HepG2 (cell line): Measurements from ENCODE around the gene ARVCF. TPM values are rescaled to one million over a fixed set of nuclear protein-coding genes. Genes with fewer than 3 reads are reported as not detected.

Experiments
- ETV5 ChIP-seq: IDR thresholded peaks from 2 replicates; pipeline ENCODE4 v1.6.1; 2018; ENCODE audit warnings: missing biosample characterization, missing genetic modification reagents, inconsistent platforms, borderline replicate concordance
- GABPB1 ChIP-seq: IDR thresholded peaks from 2 replicates; pipeline ENCODE4 v1.6.1; 2016; ENCODE audit warnings: mild to moderate bottlenecking, missing genetic modification reagents, moderate library complexity, missing compliant biosample characterization
- HDAC2 ChIP-seq: sonication (generic); formaldehyde crosslinking; IDR thresholded peaks from 2 replicates; pipeline ENCODE4 v1.4.0; 2020; ENCODE audit warnings: missing genetic modification reagents
- NFYB ChIP-seq: sonication (generic); formaldehyde crosslinking; IDR thresholded peaks from 2 replicates; pipeline ENCODE4 v1.4.0; 2020; ENCODE audit warnings: missing genetic modification reagents
- PAF1 ChIP-seq: IDR thresholded peaks from 2 replicates; pipeline ENCODE4 v1.6.1; 2016; ENCODE audit warnings: missing genetic modification reagents, missing compliant biosample characterization
- PCBP2 ChIP-seq: fragments of 200-400 bp; formaldehyde crosslinking; optimal IDR thresholded peaks from 2 replicates; pipeline ENCODE3; 2018; ENCODE audit warnings: low read length, low read depth; ENCODE audit not compliant: poor library complexity, severe bottlenecking
- RXRA ChIP-seq: sonication (generic); formaldehyde crosslinking; IDR thresholded peaks from 2 replicates; pipeline ENCODE4 v1.5.1; 2020; ENCODE audit warnings: missing genetic modification reagents
- ZNF256 ChIP-seq: sonication (generic); formaldehyde crosslinking; conservative IDR thresholded peaks from 2 replicates; pipeline ENCODE4 v1.4.0; 2020; ENCODE audit warnings: missing genetic modification reagents
- ZNF615 ChIP-seq: sonication (generic); formaldehyde crosslinking; IDR thresholded peaks from 2 replicates; pipeline ENCODE4 v1.5.0; 2020; ENCODE audit warnings: mild to moderate bottlenecking, missing genetic modification reagents, borderline replicate concordance
- ZSCAN29 ChIP-seq: sonication (generic); formaldehyde crosslinking; conservative IDR thresholded peaks from 2 replicates; pipeline ENCODE4 v1.4.0; 2020; ENCODE audit warnings: mild to moderate bottlenecking, missing genetic modification reagents
- polyA plus RNA-seq, 8 experiments: library from polyadenylated mRNA; depleted of rRNA in 3 of 8; stranded (reverse) in 7 of 8; unstranded in 1 of 8; fragments of >200 nt; fragmentation: Illumina TruSeq in 4 of 8; extraction: Trizol in 4 of 8; gene quantifications; 2 replicates each; pipeline versions ENCODE4 v1.2.1 to v1.2.3, GENCODE V29; 2011 to 2016; ENCODE audit warnings: low read depth in 4 of 8, missing spikeins in 1 of 8, mixed read lengths in 1 of 8; ENCODE audit not compliant: insufficient read depth in 1 of 8
- total RNA-seq, 5 experiments: library from RNA; depleted of rRNA; stranded (reverse); fragments of >200 nt; fragmentation: Illumina TruSeq; extraction: Trizol; gene quantifications; 2 replicates each; pipeline ENCODE4 v1.2.3, GENCODE V29; 2016; ENCODE audit warnings: low read depth in 1 of 5
- TF ChIP-seq, protein P1 (sequence below): IDR thresholded peaks from 2 replicates; pipeline ENCODE4 v1.4.0; 2020; ENCODE audit warnings: mild to moderate bottlenecking, missing genetic modification reagents
- TF ChIP-seq, protein P2 (sequence below): IDR thresholded peaks from 2 replicates; pipeline ENCODE4 v1.6.1; 2016; ENCODE audit warnings: low read depth, borderline replicate concordance
- TF ChIP-seq, protein P3 (sequence below): sonication (generic); formaldehyde crosslinking; IDR thresholded peaks from 2 replicates; pipeline ENCODE4 v1.5.0; 2020; ENCODE audit warnings: mild to moderate bottlenecking, missing genetic modification reagents, borderline replicate concordance
- TF ChIP-seq, protein P4 (sequence below): sonication (generic); formaldehyde crosslinking; IDR thresholded peaks from 2 replicates; pipeline ENCODE4 v1.4.0; 2020; ENCODE audit warnings: missing genetic modification reagents, mild to moderate bottlenecking, borderline replicate concordance

Gene ARVCF
- total and polyA plus RNA-seq, 2 of the 13 experiments (the other 11 are each of a cell fraction or from before 2014, with no cell fraction given) = 16.4 to 17.7 TPM

DNA sequence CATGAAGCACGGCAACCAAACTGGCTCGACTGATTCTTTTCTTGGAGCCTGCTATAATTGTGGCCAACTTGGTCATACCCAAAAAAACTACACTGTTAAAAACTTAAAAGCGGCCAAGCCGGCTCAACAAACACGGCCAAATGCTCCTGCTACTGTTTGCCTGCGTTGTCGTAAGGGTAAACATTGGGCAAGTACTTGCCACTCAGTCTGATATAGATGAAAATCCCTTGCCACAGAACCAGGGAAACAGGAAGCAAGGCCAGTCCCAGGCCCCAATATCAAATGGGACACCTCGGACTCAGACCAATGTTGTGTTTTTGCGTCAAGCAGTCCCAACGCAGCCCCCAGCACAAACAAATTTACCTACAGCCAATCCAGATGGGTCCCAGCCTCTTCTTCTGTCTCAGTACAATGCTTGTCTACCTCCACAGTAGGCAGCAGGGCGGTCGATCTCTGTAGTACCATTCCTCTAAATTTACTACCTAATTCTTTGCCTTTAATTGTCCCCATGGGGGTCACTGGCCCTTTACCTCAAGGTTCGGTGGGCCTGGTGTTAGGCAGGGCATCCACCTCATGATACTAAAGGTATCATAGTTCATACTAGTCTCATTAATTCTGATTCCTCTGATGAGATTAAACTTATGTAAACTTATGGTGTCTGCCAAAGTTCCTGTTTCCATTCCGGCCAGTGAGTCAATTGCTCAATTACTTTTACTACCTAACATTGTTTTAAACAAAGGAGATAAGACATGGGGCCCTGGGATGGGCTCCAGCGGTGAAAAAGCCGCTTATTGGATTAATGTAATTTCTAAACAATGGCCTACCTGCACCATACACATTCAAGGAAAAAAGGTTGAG, 78.8 kb downstream of the ARVCF start (continued):
- TF ChIP-seq, protein P1, sequence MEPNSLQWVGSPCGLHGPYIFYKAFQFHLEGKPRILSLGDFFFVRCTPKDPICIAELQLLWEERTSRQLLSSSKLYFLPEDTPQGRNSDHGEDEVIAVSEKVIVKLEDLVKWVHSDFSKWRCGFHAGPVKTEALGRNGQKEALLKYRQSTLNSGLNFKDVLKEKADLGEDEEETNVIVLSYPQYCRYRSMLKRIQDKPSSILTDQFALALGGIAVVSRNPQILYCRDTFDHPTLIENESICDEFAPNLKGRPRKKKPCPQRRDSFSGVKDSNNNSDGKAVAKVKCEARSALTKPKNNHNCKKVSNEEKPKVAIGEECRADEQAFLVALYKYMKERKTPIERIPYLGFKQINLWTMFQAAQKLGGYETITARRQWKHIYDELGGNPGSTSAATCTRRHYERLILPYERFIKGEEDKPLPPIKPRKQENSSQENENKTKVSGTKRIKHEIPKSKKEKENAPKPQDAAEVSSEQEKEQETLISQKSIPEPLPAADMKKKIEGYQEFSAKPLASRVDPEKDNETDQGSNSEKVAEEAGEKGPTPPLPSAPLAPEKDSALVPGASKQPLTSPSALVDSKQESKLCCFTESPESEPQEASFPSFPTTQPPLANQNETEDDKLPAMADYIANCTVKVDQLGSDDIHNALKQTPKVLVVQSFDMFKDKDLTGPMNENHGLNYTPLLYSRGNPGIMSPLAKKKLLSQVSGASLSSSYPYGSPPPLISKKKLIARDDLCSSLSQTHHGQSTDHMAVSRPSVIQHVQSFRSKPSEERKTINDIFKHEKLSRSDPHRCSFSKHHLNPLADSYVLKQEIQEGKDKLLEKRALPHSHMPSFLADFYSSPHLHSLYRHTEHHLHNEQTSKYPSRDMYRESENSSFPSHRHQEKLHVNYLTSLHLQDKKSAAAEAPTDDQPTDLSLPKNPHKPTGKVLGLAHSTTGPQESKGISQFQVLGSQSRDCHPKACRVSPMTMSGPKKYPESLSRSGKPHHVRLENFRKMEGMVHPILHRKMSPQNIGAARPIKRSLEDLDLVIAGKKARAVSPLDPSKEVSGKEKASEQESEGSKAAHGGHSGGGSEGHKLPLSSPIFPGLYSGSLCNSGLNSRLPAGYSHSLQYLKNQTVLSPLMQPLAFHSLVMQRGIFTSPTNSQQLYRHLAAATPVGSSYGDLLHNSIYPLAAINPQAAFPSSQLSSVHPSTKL (CRISPR knock-in tag) = peak; percentile 85
- TF ChIP-seq, protein P2, sequence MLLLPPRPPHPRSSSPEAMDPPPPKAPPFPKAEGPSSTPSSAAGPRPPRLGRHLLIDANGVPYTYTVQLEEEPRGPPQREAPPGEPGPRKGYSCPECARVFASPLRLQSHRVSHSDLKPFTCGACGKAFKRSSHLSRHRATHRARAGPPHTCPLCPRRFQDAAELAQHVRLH (CRISPR knock-in tag) = 0 out of 2 replicates have a peak, but pooled peaks have one; percentile 24
- TF ChIP-seq HDAC2 (CRISPR knock-in tag) (peak; percentile 34; the same call in 1 of the 2 replicates), GABPB1 (CRISPR knock-in tag) (peak; percentile 34; the same call in 1 of the 2 replicates), ZNF256 (CRISPR knock-in tag) (no peak), PAF1 (CRISPR knock-in tag) (no peak), RXRA (CRISPR knock-in tag) (no peak), ZNF615 (CRISPR knock-in tag) (no peak), NFYB (CRISPR knock-in tag) (no peak), PCBP2 (no peak), ZSCAN29 (CRISPR knock-in tag) (no peak), ETV5 (CRISPR knock-in tag) (peak; percentile 55; the same call in 1 of the 2 replicates)
- TF ChIP-seq, protein P3, sequence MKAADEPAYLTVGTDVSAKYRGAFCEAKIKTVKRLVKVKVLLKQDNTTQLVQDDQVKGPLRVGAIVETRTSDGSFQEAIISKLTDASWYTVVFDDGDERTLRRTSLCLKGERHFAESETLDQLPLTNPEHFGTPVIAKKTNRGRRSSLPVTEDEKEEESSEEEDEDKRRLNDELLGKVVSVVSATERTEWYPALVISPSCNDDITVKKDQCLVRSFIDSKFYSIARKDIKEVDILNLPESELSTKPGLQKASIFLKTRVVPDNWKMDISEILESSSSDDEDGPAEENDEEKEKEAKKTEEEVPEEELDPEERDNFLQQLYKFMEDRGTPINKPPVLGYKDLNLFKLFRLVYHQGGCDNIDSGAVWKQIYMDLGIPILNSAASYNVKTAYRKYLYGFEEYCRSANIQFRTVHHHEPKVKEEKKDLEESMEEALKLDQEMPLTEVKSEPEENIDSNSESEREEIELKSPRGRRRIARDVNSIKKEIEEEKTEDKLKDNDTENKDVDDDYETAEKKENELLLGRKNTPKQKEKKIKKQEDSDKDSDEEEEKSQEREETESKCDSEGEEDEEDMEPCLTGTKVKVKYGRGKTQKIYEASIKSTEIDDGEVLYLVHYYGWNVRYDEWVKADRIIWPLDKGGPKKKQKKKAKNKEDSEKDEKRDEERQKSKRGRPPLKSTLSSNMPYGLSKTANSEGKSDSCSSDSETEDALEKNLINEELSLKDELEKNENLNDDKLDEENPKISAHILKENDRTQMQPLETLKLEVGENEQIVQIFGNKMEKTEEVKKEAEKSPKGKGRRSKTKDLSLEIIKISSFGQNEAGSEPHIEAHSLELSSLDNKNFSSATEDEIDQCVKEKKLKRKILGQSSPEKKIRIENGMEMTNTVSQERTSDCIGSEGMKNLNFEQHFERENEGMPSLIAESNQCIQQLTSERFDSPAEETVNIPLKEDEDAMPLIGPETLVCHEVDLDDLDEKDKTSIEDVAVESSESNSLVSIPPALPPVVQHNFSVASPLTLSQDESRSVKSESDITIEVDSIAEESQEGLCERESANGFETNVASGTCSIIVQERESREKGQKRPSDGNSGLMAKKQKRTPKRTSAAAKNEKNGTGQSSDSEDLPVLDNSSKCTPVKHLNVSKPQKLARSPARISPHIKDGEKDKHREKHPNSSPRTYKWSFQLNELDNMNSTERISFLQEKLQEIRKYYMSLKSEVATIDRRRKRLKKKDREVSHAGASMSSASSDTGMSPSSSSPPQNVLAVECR (CRISPR knock-in tag) = peak; percentile 14; the same call in 1 of the 2 replicates
- TF ChIP-seq, protein P4, sequence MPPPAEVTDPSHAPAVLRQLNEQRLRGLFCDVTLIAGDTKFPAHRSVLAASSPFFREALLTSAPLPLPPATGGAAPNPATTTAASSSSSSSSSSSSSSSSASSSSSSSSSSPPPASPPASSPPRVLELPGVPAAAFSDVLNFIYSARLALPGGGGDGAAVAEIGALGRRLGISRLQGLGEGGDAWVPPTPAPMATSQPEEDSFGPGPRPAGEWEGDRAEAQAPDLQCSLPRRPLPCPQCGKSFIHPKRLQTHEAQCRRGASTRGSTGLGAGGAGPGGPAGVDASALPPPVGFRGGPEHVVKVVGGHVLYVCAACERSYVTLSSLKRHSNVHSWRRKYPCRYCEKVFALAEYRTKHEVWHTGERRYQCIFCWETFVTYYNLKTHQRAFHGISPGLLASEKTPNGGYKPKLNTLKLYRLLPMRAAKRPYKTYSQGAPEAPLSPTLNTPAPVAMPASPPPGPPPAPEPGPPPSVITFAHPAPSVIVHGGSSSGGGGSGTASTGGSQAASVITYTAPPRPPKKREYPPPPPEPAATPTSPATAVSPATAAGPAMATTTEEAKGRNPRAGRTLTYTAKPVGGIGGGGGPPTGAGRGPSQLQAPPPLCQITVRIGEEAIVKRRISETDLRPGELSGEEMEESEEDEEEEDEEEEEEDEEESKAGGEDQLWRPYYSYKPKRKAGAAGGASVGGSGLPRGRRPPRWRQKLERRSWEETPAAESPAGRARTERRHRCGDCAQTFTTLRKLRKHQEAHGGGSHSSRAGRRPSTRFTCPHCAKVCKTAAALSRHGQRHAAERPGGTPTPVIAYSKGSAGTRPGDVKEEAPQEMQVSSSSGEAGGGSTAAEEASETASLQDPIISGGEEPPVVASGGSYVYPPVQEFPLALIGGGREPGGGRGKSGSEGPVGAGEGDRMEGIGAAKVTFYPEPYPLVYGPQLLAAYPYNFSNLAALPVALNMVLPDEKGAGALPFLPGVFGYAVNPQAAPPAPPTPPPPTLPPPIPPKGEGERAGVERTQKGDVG (CRISPR knock-in tag) = no peak
